B cell (primary cell): ENCODE data around the gene ZACN.

Experiments used
- EZH2 ChIP-seq: IDR thresholded peaks from 2 replicates; pipeline ENCODE4 v1.6.1; 2012; ENCODE audit warnings: borderline replicate concordance, low read depth, mild to moderate bottlenecking, moderate library complexity, low read length; ENCODE audit not compliant: insufficient read depth, poor library complexity, severe bottlenecking
- TF ChIP-seq, protein P1 (sequence below): fragments of 200-600 bp; IDR thresholded peaks from one replicate; pipeline ENCODE4 v1.8.0; 2022; ENCODE audit warnings: antibody characterized with exemption, mild to moderate bottlenecking

DNA sequence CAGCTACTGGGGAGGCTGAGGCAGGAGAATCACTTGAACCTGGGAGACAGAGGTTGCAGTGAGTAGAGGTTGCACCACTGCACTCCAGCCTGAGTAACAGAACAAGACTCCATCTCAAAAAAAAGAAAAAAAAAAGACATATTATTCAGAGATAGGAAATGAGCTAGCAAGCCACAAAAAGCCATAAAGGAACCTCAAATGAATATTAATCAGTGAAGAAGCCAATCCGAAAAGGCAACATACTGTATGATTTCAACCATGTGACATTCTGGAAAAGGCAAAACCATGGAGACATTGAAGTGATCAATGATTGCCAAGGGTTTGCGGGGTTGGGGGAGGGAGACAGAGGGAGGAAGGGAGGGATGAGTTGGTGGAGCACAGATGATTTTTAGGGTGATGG lies 33.0 kb downstream of the ZACN start:
- TF ChIP-seq, protein P1, sequence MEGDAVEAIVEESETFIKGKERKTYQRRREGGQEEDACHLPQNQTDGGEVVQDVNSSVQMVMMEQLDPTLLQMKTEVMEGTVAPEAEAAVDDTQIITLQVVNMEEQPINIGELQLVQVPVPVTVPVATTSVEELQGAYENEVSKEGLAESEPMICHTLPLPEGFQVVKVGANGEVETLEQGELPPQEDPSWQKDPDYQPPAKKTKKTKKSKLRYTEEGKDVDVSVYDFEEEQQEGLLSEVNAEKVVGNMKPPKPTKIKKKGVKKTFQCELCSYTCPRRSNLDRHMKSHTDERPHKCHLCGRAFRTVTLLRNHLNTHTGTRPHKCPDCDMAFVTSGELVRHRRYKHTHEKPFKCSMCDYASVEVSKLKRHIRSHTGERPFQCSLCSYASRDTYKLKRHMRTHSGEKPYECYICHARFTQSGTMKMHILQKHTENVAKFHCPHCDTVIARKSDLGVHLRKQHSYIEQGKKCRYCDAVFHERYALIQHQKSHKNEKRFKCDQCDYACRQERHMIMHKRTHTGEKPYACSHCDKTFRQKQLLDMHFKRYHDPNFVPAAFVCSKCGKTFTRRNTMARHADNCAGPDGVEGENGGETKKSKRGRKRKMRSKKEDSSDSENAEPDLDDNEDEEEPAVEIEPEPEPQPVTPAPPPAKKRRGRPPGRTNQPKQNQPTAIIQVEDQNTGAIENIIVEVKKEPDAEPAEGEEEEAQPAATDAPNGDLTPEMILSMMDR: no peak
- TF ChIP-seq EZH2: no peak
